Keratinocyte (primary cell): Measurements from ENCODE around the gene TAF1A.

Experiments used
- CTCF ChIP-seq, 3 experiments: IDR thresholded peaks in 1 of 3; conservative IDR thresholded peaks in 1 of 3; optimal IDR thresholded peaks in 1 of 3; 2 replicates in 2 of 3; 3 replicates in 1 of 3; pipeline versions ENCODE3 to v1.5.1; 2011; ENCODE audit warnings: low read length in 3 of 3, mild to moderate bottlenecking in 3 of 3, moderate library complexity in 2 of 3, control low read depth in 1 of 3, inconsistent platforms in 1 of 3; ENCODE audit not compliant: insufficient read depth in 2 of 3; ENCODE audit errors: extremely low read depth in 1 of 3
- EZH2 ChIP-seq: IDR thresholded peaks from one replicate; pipeline ENCODE4 v1.6.1; 2012; ENCODE audit warnings: inconsistent platforms, mild to moderate bottlenecking, low read length, moderate library complexity

- TF ChIP-seq CTCF (optimal IDR thresholded peaks at IDR 0.05 in 1 of 3, IDR thresholded peaks at IDR 0.05 in 1 of 3, conservative IDR thresholded peaks at IDR 0.05 in 1 of 3; ENCODE audit: extremely low read depth in 1 of 3, insufficient read depth in 2 of 3, low read length in 3 of 3): no peak
- TF ChIP-seq EZH2: no peak
These were observed 37.5 kb upstream of the TAF1A start for GRCh38 chr1:222627232-222627631.
